ENCODE results near the gene NEMP1.

DNA sequence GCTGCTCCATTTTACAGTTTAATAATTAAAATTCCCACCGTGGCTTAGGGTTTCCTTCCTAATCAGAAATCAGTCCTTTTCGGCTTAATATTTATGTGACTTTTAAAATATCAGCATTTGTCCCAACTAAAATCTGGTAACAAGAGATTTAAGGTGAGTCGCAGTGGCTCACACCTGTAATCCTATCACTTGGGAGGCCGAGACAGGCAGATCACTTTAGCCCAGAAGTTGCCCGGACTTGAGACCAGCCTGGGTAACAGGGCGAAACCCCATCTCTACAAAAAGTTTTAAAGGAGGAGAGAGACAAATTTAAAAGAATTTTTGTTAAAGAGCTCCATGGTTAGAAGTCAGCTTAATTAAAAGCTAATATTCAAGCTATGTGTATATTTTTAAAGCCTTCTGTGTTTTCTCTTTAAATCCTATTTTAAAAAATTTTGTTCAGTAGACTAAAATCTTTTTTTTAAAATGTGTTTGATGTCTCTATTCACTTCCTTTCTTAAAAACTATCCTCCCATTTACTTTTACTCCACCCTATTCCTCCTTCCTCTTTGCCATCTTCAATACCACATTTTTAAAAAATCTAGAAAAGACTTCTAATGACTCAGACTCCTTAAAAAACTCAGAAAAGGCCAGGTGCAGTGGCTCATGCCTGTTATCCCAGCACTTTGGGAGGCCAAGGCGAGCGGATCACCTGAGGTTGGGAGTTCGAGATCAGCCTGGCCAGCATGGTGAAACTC, 58.4 kb downstream of the NEMP1 start:
- no peak for TF ChIP-seq POLR2A (IDR thresholded peaks at IDR 0.05)
- TF ChIP-seq, protein P1, sequence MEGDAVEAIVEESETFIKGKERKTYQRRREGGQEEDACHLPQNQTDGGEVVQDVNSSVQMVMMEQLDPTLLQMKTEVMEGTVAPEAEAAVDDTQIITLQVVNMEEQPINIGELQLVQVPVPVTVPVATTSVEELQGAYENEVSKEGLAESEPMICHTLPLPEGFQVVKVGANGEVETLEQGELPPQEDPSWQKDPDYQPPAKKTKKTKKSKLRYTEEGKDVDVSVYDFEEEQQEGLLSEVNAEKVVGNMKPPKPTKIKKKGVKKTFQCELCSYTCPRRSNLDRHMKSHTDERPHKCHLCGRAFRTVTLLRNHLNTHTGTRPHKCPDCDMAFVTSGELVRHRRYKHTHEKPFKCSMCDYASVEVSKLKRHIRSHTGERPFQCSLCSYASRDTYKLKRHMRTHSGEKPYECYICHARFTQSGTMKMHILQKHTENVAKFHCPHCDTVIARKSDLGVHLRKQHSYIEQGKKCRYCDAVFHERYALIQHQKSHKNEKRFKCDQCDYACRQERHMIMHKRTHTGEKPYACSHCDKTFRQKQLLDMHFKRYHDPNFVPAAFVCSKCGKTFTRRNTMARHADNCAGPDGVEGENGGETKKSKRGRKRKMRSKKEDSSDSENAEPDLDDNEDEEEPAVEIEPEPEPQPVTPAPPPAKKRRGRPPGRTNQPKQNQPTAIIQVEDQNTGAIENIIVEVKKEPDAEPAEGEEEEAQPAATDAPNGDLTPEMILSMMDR (IDR thresholded peaks at IDR 0.05), result no peak

Measured in testis (tissue), 2 donors.